ENCODE results near the gene CRISP1.
"Not testable (repeated sequence)": the region's sequence is repeated elsewhere in the genome, so short reads cannot be mapped to it uniquely, and the experiment has no call there.

The CRISP1 gene

DNA sequence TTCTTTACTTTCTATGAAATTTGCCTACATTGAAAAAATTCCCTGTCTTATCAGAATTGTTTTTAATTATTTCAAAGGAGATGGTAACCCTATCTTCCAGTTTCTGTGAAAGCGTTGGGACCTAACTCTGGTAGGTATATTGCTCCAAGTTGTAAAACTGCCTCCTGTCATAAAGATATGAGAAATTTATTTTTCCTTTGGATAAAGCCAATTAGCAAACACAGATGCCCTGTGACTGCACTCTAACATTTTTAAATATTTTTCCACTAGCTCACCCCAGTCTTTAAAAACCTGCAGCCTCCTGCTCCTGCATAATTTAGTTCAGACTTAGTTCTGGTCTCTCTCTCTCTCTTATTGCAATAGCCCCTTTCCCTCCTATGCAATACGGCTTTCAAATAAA, 39.0 kb upstream of the CRISP1 start:
- H3K27ac ChIP-seq: no peak overlapping the region
- TF ChIP-seq, protein P1, sequence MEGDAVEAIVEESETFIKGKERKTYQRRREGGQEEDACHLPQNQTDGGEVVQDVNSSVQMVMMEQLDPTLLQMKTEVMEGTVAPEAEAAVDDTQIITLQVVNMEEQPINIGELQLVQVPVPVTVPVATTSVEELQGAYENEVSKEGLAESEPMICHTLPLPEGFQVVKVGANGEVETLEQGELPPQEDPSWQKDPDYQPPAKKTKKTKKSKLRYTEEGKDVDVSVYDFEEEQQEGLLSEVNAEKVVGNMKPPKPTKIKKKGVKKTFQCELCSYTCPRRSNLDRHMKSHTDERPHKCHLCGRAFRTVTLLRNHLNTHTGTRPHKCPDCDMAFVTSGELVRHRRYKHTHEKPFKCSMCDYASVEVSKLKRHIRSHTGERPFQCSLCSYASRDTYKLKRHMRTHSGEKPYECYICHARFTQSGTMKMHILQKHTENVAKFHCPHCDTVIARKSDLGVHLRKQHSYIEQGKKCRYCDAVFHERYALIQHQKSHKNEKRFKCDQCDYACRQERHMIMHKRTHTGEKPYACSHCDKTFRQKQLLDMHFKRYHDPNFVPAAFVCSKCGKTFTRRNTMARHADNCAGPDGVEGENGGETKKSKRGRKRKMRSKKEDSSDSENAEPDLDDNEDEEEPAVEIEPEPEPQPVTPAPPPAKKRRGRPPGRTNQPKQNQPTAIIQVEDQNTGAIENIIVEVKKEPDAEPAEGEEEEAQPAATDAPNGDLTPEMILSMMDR (conservative IDR thresholded peaks at IDR 0.05): no peak
- no peak for TF ChIP-seq ZFX (IDR thresholded peaks at IDR 0.05)

DNA sequence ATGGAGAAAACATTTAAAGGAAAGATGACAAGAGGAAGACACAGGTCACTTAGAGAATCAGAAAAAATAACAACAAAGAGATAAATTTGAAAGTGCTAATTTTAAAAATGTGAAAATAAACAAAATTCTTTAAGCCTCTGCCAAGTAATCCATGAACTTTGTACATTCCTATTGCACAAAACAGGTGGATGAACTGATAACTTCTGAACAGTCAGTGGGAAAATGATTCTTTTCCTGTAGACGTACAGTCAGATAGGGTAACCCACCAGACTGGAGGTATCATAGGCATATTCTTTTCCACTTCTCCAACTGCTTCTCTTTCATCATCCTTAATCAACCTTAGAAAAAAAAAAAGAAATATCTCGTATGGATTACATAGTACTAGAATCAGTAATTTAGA, 36.5 kb upstream of the CRISP1 start:
- H3K27ac ChIP-seq: no peak overlapping the region

DNA sequence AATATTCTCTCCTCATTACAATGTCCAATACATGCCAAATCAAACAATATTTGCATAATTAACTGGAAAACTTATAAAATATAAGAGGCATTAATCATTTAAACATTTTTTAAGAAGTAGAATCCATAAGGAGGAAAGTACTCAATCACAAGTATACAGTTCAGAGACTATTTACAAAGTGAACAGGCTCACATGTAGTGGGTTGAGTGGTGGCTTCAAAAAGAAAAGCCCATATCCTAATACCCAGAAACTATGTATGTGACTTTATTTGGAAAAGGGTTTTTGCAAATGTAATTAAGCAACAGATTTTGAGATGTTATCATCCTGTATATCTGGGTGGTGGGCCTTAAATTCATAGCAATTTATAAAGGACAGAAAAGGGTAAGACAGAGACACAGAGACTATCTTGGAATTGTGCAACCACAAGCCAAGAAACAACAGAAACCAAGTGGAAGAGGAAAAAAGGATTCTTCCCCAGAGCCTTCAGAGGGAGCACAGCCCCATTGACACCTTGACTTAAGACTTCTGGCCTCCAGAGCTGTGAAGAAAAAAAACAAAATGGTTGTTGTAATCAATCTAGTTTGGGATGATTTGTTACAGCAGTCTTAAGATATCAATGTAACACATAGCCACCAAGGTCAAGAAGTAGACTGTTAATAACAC, 32.7 kb upstream of the CRISP1 start:
- no peak for TF ChIP-seq ZFX (IDR thresholded peaks at IDR 0.05)
- TF ChIP-seq, protein P1 (conservative IDR thresholded peaks at IDR 0.05): no peak

More for the DNA sequence above, 36.5 kb upstream of the CRISP1 start:
- TF ChIP-seq, protein P1 (conservative IDR thresholded peaks at IDR 0.05): no peak
- TF ChIP-seq ZFX (IDR thresholded peaks at IDR 0.05): no peak

DNA sequence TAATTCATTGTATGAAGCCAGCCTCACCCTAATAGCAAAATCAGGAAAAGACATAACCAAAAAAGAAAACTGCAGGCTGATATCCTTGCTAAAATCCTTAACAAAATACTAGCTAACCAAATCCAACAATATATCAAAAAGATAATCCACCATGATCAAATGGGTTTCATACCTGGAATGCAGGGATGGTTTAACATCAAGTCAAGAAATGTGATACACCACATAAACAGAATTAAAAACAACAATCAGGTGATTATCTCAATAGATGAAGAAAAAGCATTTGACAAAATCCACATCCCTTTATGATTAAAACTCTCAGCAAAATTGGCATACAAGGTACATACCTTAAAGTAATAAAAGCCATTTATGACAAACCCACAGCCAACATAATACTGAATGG, 29.2 kb upstream of the CRISP1 start:
- H3K27ac ChIP-seq: not testable (repeated sequence)

More for the DNA sequence above, 32.7 kb upstream of the CRISP1 start:
- no peak overlapping the region for H3K27ac ChIP-seq

DNA sequence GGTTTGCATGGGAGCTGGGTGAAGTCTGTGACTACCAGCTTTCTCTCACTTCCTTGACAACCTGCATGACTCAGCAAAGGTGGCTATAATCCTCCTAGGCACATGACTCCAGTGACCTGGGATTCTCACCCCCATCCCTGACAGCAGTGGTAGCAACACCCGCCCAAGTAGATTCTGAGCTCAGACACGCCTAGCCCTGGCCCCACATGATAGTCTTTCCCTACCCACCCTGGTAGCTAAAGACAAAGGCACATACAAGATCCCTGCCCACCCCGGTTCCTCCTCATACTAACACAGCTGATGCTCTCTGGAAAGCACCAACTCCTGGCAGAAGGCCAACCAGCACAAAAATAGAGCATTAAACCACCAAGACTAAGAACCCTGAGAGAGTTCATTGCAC, 25.9 kb upstream of the CRISP1 start:
- no peak overlapping the region for H3K27ac ChIP-seq
- no peak for TF ChIP-seq ZFX (IDR thresholded peaks at IDR 0.05)
- TF ChIP-seq, protein P1 (conservative IDR thresholded peaks at IDR 0.05): no peak

DNA sequence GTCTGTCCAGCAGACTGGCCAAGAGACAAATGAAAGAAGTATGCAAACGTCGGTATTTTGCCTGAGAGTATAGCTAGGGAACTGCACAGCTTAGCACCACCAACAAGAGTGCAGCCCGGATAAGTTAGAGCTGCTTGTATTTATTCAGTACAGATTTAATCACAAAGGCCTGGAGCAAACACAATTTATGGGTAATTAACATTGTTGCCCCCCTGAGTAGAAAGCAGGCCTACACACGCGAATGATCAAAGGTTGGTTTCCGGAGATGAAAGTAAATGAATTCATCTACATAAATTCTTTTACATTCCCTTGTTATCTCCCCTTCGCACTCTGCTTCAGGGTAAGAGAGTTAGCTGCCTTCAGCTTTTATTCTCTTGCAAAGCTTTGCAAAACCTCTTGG, 24.7 kb upstream of the CRISP1 start:
- TF ChIP-seq, protein P1 (conservative IDR thresholded peaks at IDR 0.05): no peak
- no peak for TF ChIP-seq ZFX (IDR thresholded peaks at IDR 0.05)
- H3K27ac ChIP-seq: no peak overlapping the region

DNA sequence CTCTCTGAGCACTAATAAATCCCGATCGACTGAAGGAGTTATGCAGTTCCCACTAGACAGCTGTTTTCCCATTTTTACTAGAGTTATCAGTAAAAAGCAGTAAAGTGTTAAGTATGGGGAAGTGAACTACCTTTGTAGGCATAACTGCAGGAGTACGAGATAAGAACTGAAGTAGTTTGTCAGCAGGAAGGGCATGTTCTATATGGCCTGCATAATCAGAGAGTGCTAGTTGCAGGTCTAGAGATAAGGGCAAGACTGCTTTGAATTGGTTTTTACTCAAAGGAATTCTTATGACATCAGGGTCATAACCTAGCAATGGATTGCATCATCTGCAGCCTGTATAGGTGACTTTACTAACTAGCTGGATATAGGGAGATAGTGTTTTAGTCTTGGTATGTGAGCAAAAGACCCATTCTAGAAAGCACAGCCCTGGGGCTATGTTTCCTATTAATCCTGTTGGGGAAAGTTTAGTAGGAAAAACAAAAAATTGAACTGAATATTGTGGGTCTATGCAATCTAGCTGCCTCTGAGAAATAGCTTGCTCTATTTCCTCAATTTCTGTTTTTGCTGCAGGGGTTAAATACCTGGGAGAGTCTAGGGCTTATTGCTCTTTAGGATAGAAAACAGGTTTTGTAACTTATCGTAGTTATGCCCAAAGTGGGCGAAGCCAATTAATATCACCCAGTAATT, 22.6 kb upstream of the CRISP1 start:
- no peak for TF ChIP-seq ZFX (IDR thresholded peaks at IDR 0.05)
- TF ChIP-seq, protein P1 (conservative IDR thresholded peaks at IDR 0.05): no peak
- H3K27ac ChIP-seq: no peak overlapping the region
